ENCODE measurements around the gene IL18R1.

The IL18R1 gene, protein sequence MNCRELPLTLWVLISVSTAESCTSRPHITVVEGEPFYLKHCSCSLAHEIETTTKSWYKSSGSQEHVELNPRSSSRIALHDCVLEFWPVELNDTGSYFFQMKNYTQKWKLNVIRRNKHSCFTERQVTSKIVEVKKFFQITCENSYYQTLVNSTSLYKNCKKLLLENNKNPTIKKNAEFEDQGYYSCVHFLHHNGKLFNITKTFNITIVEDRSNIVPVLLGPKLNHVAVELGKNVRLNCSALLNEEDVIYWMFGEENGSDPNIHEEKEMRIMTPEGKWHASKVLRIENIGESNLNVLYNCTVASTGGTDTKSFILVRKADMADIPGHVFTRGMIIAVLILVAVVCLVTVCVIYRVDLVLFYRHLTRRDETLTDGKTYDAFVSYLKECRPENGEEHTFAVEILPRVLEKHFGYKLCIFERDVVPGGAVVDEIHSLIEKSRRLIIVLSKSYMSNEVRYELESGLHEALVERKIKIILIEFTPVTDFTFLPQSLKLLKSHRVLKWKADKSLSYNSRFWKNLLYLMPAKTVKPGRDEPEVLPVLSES

DNA sequence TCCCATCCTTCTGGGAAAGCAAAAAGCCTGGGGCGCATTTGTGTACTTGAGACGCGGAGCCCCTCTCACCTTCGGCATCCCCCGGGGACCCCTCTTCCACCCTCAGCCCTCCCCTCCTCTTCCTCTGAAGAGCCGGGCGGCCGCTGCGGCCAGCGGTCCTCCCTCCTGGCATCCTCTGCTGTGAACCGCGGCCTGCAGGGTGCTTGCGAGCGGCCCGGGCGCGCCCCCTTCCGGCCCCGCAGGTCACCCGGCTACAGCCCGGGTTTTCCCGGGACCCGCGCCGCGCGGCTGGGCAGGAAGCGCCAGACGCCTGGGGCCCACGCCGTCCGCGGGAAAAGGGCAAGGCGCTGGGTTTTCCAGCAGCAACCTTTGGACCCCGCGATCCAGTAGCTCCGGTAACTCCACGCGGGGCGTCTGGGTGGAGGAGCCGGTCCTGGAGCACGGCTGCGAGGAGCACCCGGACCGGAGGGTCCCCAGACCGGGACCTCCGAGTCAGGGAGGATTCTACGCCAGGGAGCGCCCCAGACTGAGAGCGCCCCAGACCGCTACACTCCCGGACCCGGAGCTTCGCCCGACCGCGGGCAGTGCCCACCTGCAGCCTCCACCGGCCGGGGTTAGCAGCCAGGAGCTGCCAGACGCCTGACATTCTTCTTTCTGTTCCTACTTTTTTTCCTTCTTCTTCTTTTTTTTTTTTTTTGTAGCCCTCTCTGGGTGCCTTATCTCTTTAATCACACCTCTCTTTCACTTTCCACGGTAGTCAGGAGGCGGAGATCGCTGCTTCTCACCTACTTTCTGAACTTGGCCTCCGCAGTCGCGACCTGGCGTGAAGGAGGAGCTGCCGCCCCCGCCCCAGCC is at the start of gene IL18R1:
Gene IL18R1 (plus strand): TSS at position 271 of the 855 bp plus-strand sequence. CDS start 6,865 bp downstream, outside the sequence.
- peak; percentile 57 to 73 for DNase-seq

DNA sequence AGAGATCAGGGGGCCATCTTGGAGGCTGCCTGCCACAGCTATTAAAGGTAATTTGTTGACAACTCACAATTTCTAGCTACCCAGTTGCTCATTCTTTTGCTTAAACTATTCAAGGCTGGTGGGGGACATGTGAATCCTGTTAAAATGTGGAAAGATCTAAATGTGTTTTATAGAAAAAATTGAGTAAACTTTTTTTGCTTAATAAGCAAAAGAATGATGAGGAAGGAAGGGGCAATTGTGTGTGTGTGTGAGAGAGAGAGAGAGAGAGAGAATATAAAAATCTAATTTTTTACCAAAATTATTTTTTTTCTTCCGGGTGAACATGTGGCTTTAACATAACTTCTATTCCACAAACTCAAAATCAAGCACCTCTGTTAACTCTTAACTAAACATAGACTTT is 49.5 kb upstream of the IL18R1 start:
- DNase-seq = no peak

GRCh38 chr2:102310964-102311640 is 44.5 kb upstream of the IL18R1 start, which contains the start of gene IL1RL1:
Gene IL1RL1 (plus strand): TSS chr2:102311563. CDS start chr2:102338265, 26,702 bp downstream.
- no peak for DNase-seq

DNA sequence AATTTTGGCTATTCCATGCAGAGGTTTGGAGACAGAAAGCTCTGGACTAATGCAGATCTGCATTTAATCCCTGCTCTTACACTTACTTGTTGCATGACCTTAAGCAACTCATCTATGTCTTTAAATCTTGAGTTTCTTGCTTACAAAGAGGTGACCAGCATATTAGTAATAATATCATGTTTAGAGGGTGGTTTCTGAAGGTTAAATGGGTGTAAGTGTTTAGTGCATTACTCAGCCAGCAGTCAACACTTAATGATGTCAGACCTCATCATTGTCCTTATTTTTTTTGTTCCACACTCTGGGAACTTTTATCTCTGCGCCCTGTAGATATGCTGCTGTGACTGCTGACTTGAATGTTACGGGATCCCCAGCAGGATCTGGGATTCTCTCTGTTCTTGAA is 42.6 kb upstream of the IL18R1 start:
- no peak for DNase-seq

DNA sequence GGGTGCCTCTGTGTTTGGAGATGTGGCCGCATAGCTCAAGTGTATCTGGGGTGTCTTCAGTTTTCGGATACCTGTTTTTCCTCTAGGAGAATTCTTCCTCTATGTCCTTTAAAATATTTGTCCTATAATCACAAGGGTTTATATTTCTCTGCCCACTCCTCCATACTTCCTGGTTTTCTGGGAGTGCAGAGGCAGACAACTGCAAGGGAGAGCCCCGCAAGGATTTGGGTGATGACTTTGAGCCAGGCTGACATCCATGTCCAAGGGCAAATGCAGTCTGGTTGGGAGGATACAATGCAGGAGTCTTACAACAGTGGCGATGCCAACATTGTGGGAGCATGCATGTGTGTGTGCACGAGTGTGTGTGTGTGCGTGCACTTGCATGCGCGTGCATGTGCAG is 42.1 kb upstream of the IL18R1 start:
- no peak for DNase-seq

DNA sequence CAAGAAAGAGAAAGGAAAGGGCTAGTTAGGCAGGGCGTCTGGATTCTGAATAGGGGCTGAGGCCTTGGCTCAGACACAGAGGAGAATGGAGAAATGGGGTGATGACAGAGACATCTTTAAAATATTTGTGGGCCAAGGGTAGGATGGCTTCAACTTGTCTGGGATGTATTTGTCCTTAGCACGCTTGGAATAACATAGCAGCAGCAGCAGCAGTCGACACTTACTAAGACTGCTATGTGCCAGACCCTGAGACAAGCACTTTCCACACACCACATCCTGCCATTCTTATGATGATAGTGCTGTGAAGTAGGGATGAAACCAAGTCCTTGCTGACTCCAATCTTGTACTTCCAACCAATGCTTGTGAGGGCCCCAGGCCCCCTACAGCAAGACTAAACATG is 41.6 kb upstream of the IL18R1 start:
- DNase-seq = no peak

DNA sequence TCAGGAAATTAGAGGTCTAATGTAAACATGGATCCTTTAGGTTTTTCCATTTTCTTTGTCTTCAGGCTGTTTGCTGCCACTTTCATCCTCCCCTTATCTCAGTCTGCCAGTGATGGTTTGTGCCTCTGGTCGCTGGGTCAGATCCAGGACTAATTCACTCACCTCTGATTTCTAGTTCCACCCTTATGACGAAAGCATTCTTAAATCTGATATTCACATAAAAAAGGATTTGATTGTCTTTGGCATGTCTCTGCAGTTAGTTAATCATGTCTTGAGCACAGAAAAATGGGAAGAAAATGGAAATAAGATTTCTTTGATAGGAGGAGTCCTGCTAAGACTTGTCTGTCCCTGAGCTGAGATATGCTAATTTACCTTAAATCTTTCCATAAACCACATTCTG is 39.7 kb upstream of the IL18R1 start:
- DNase-seq = no peak

GRCh38 chr2:102317715-102318114 is 37.9 kb upstream of the IL18R1 start:
- DNase-seq = no peak

DNA sequence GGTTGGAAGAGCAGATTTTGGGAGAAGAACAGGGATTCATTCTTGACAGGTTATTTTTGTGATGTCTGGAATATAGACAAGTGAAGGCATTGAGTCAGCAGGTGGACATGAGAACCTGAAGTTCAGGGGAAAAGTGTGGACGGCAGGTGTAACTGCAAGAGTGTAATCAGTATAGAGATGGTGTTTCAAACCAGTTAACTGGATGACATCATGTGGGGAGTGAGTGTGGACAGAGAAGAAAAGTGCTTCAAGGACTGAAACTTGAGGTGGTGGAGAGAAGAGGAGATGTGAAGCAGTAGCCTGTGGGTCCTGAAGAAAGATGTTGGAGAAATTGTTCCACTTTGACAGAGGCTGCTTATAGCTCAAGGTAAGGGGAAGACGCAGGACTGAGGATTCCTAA is 37.2 kb upstream of the IL18R1 start:
- DNase-seq = no peak

DNA sequence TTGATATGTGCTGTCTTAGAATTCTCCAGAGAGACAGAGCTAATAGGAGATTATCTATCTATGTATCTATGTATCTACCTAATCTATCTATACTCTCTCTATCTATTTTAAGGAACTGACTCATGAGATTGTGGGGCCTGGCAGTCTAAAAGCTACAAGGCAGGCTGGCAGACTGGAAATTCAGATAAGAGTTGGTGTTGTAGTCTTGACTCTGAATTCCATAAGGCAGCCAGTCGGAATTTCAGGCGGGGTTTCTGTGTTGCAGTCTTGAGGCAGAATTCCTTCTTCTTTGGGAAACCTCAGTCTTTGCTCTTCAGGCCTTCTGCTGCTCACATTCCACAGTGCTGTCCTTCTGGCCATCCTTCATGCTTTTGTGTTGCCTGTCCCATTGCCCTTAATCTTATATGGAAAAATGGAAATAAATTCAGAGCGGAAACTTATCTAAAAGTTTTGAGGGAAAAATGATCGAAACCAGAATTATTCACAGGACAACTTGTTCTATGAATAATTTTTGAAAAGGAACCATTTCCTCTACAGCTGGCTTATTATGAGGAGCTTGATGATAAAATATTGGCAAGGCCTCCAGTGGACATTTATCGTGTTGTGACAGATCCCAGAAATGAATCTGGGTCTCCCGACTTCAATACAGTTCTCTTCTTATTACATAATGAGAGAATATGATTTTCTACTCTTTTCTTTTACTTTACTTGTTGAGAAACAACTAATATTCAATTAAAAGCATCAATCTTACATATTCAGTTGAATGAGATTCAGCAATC is 33.5 kb upstream of the IL18R1 start:
- DNase-seq = no peak

DNA sequence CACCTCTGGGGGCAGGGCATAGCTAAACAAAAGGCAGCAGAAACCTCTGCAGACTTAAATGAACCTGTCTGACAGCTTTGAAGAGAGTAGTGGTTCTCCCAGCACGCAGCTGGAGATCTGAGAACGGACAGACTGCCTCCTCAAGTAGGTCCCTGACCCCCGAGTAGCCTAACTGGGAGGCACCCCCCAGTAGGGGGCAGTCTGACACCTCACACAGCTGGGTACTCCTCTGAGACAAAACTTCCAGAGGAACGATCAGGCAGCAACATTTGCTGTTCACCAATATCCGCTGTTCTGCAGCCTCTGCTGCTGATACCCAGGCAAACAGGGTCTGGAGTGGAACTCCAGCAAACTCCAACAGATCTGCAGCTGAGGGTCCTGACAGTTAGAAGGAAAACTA is 30.7 kb upstream of the IL18R1 start:
- DNase-seq = peak; percentile 6 to 36

GRCh38 chr2:102331311-102331980 is 24.1 kb upstream of the IL18R1 start:
- no peak for DNase-seq

GRCh38 chr2:102334486-102334885 is 21.1 kb upstream of the IL18R1 start:
- DNase-seq = no peak

DNA sequence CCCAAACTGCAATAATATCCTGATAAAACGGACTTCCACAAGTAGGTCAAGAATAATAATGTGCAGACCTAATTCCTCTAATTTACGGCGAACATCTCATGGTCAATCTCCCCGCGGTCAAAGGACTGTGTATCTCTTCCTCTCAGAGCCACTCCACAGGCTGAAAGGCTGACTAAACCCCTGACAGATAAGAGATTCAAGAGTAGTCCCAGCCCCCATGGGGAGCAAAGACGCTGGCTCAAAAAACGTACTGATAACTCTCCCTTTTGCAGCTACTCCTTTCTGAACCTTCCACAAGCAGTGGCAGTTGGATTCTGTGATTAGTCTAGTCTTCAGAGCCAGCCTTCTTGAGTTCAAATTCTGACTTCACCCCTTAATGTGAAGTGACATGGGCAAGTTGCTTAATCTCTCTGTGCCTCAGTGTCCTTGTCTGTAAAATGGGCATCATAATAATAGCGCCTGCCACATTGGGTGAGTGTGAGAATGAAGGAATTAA is 19.7 kb upstream of the IL18R1 start:
- DNase-seq = no peak

DNA sequence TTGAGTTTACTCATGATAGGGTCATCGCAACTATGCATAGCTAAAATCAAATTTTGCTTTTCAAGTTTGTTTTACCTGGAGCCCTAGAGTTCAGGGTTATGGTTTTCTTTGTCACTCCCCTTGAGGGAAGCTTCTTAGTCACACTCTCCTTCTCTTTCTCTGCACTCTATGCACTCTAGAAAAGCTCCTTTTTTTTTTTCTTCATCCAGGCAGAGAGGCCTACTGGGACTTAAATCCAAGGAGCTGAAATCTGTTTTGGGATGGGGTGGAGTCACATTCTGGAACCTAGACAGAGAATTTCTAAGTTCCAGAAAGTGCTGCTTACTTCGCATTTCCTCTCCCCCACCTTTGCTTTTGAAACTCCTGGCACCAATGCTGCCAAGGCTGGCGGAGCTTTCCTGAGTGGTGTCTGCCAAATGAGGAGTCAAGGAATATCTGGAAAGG is 19.1 kb upstream of the IL18R1 start:
- DNase-seq = no peak

GRCh38 chr2:102337012-102337411 is 18.6 kb upstream of the IL18R1 start:
- DNase-seq = no peak

DNA sequence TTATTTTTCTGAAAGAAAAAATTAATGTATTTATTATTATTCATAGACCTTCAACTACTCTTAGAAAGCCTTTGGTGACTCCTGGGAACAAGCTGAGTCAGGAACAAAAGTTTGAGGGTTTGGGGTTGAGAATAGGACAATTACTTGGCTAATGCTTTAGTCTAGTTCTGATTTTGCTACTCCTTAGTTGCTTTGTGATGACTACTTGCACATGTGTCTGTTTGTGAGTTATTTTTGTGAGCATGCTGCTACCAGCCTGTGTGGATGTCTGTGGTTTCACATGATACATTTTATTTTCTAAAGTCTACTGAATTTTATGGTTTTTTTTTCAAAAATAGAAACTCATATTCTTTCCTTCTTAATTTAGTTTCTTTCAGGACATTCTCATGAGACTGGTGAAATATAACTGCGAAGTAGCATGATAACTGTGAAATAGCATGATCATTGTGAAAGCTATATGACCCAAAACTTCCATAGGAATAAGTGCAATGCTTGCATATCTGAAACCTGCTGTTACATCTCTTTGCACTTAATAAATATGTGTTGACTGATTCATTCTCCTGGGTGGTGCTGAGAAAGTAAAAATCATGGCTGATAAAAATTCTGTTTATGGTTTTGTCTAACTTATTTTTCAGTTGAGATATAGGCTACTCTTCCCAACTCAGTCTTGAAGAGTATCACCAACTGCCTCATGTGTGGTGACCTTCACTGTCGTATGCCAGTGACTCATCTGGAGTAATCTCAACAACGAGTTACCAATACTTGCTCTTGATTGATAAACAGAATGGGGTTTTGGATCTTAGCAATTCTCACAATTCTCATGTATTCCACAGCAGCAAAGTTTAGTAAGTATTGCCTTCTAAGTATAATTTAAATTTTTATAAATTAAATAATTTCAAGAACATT is 17.9 kb upstream of the IL18R1 start:
- no peak for DNase-seq

- no peak for DNase-seq
Observed at GRCh38 chr2:102340778-102341177, 14.8 kb upstream of the IL18R1 start.

DNA sequence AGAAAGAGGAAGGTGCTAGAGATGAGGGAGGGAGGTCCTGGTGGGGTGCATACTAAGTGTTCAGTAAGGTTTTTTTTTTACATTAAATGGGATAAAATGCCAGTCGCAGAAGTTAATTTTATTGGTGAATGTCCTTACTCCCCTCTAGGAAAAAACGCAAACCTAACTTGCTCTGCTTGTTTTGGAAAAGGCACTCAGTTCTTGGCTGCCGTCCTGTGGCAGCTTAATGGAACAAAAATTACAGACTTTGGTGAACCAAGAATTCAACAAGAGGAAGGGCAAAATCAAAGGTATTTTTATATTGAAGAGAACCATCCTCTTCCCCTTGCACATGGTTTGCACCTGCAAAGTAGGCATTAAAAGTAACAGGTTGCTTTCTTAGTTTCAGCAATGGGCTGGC is 12.7 kb upstream of the IL18R1 start:
- no peak for DNase-seq

GRCh38 chr2:102344397-102344796 is 11.2 kb upstream of the IL18R1 start:
- no peak for DNase-seq

All from CD4-positive, alpha-beta T cell treated with Interferon alpha-2 for 1 hour (primary cell).